GM19455 (cell line): ENCODE results near the gene NKX2-1.
"Not testable (repeated sequence)": the region's sequence is repeated elsewhere in the genome, so short reads cannot be mapped to it uniquely, and the experiment has no call there.

Source experiments
- ATAC-seq: cut with Tn5 transposase; IDR thresholded peaks from one replicate; pipeline ENCODE4 v1.9.1; 2021; ENCODE audit not compliant: unreplicated experiment

NKX2-1 gene

DNA sequence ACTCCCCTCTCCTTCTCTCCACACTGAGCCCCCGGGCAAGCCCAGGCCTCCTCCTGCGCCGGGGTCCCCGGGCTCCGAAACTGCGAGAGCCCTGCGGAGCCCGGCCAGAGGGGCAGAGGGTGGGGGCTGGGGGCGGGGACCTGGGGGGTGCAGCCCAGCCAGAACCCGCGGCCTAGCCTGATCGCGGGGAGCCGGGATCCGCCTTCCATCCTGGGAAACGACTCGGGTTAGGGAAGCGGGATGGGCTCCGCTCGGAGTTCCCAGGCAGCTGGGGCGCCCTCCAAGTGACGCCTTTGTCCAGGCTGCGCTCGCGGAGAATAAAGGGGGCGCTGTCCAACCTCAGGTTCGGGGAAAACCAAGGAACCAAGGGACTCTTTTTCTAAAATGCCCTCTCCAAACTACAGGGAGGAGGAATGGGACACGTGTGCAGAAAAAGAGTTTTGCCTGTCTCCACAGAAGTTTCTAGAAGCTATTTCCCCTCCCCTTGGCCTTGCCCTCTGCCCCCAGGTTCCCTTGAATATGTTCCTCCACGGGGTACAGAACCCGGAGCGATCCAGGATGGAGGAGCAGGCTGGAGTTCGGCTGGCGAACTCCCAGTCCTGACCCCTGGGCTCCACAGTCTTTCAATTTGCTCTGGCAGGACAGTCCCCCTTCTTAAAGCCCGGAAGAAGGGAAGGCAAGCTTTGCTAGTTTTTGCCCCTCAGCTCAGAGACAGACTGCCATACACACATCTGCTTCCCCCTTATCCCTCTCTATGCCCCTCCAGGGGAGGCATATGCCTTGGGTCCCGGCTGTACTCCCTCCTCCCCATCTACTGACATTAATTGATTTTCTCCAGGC is 13.9 kb downstream of the NKX2-1 start:
- no peak for ATAC-seq

- no peak for ATAC-seq
These were observed 14.7 kb downstream of the NKX2-1 start for GRCh38 chr14:36505181-36505815.

- ATAC-seq, result no peak
These were observed 15.3 kb downstream of the NKX2-1 start for GRCh38 chr14:36504771-36505175.

DNA sequence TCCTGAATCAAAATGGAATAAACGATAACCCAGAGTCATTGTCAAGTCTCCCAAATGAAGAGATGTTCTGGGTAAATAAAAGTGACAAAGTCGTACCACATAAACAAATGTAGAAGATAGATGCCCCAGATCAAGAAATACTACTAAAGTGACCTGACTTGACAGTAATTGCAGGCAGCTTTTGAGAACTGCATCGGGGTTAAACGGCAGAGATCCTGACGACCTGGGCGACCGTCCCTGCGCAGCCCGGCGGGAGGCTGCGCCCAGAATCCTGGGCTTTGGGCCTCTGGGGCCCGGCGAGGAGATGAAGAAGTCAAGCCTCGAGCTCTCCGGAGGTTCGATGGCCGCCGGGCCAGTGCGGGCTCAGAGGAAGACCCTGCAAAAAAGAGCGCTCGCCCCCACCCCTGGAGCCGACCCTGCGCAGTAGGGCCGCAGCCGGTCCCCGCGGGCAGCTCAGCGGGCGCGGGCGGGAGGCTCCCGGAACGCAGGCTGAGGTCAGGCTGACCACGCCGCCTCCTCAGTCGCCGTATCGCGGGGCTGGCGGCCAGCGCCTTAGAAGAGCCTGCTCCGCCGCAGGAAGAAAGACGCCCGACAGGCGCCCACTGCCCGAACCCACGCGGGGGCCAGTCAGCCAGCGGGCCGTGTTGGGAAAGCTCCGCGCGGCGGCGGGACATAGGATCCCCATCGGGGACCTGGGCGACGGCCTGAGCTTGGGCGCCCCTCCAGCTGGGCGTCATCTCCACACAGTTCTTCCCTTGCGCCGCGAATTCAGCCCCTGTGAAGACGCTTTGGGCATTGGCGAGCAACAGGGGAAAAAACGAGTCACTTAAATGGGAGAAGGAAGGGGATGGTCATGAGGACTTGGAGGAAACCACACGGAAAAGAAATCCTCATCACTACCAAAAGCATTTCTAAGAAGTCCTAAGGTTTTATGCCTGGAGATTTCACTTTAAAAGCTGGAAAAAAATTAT is 16.0 kb downstream of the NKX2-1 start:
- ATAC-seq, result no peak

GRCh38 chr14:36502558-36503508 is 17.2 kb downstream of the NKX2-1 start:
- ATAC-seq, result no peak

GRCh38 chr14:36498938-36499337 is 21.1 kb downstream of the NKX2-1 start:
- ATAC-seq, result no peak

GRCh38 chr14:36496346-36496745 is 23.7 kb downstream of the NKX2-1 start:
- ATAC-seq, result no peak

GRCh38 chr14:36495666-36496065 is 24.4 kb downstream of the NKX2-1 start:
- no peak for ATAC-seq

DNA sequence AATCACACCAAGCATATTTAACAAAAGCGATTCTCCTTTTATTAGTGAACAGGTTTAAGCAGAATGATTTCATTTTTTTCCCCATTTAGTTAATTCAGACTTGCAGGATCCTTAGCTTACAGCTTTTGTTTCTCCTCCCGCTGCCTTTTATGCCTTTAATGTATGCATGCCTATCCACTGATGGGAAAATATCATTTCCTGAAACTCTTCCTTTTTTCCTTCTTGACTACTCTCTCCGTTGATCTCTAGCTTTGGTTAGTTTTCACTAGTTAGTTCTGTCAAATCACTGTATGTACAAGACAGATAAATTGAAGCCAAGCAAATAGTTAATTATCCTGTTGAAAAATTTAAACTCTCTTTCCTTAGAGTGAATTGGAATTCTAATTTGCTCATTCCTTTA is 26.3 kb downstream of the NKX2-1 start:
- ATAC-seq, result no peak

- no peak for ATAC-seq
These were observed 34.3 kb downstream of the NKX2-1 start for GRCh38 chr14:36485773-36486172.

DNA sequence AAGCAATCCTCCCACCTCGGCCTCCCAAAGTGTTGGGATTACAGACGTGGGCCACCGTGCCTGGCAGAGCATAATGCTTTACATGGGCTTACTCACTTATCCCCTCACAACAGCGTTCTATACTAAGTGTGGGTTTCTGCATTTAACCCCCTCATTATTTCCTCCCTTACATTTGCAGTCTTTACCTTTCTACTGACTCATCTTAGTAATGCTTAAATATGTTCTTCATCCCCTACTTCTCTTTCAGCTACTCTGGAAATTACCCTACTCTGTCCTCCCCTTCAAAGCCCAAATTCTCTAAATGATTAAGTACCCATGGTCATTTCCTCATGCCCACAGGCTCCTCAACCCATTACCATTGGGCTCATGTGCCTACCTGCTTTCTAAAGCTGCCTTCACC is 40.7 kb downstream of the NKX2-1 start:
- ATAC-seq, result no peak

DNA sequence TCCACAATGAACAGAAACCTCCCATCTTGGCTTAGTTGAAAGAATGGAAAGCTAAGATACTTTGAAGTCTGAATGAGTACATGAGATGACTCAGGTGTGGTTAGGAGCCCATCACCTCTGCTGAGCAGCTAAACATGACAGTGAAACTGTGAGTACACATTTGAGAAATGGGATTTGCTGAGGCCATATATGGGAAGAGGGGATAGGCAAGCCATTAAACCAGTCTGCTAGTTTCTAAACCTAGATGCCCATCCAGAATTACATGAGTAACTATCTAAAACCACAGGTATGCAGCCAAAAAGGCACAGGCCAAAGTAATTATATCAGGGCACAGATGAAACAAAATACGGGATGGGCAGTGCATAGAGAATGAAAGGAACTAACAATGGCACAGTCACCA is 41.2 kb downstream of the NKX2-1 start:
- ATAC-seq, result no peak

- no peak for ATAC-seq
These were observed 42.8 kb downstream of the NKX2-1 start for GRCh38 chr14:36477266-36477665.

DNA sequence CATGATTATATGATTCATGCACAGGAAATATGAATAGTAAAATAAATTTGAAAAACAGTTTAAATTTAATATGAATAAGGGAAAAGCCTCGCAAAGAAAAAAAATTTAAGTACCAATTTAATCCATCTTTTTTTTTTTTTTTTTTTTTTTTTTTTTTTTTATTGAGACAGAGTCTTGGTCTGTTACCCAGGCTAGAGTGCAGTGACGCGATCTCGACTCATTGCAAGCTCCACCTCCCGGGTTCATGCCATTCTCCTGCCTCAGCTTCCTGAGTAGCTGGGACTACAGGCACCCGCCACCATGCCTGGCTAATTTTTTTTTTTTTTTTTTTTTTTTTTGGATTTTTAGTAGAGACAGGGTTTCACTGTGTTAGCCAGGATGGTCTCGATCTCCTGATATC is 44.0 kb downstream of the NKX2-1 start:
- ATAC-seq, result not testable (repeated sequence)

- ATAC-seq, result no peak
These were observed 45.4 kb downstream of the NKX2-1 start for GRCh38 chr14:36474593-36474992.

GRCh38 chr14:36471431-36471830 is 48.6 kb downstream of the NKX2-1 start:
- ATAC-seq, result no peak

DNA sequence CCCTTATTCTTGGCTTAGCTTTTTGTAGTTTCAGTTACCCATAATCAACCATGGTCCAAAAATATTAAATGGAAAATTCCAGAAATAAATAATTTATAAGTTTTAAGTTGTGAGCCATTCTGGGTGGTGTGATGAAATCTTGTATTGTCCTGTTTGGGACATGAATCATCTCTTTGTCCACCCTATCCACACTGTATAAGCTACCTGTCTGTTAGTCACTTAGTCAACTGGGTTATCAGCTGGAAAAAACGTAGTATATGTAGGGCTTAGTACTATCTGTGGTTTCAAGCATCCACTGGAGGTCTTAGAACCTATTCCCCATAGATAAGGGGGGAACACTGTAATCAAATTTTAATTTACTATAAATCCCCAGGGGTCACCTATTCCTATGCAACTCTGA is 52.7 kb downstream of the NKX2-1 start:
- ATAC-seq, result no peak
